MCF 10A (cell line): Measurements from ENCODE around the gene SH3BP1. TPM values are rescaled to one million over a fixed set of nuclear protein-coding genes. Genes with fewer than 3 reads are reported as not detected.

ENCODE experiments used
- BruUV-seq: library from RNA; stranded (reverse); fragments of 400-500 nt; replicated peaks from 2 replicates; lab custom pipeline; 2021; lab: Mats Ljungman, UMichigan
- CTCF ChIA-PET: fragments of 300-600 bp; sonication (Branson Sonifier 250); formaldehyde crosslinking; extraction: SDS; loops from one replicate; lab custom pipeline; 2021; ENCODE audit warnings: antibody characterized with exemption, inconsistent platforms; lab: Yijun Ruan, JAX
- POLR2A ChIA-PET: fragments of 300-600, 350-650 bp; sonication (Branson Sonifier 250); formaldehyde crosslinking; extraction: SDS; loops from one replicate; lab custom pipeline; 2020; ENCODE audit warnings: antibody characterized with exemption, inconsistent platforms; lab: Yijun Ruan, JAX
- DNase-seq: peaks from one replicate; pipeline ENCODE4 v3.0.0-alpha.2; 2018; ENCODE audit not compliant: unreplicated experiment
- H3K27ac Mint-ChIP-seq: one replicate; pipeline ENCODE4 v1.8.0; 2022; ENCODE audit warnings: mild to moderate bottlenecking, low read depth, mixed read lengths; ENCODE audit not compliant: unreplicated experiment
- H3K27me3 Mint-ChIP-seq: one replicate; pipeline ENCODE4 v1.8.0; 2022; ENCODE audit warnings: mixed read lengths; ENCODE audit not compliant: insufficient read depth, unreplicated experiment
- H3K36me3 Mint-ChIP-seq: one replicate; pipeline ENCODE4 v1.8.0; 2022; ENCODE audit warnings: mild to moderate bottlenecking, moderate library complexity, mixed read lengths; ENCODE audit not compliant: insufficient read depth, unreplicated experiment
- H3K4me1 Mint-ChIP-seq: one replicate; pipeline ENCODE4 v1.8.0; 2022; ENCODE audit warnings: mixed read lengths; ENCODE audit not compliant: insufficient read depth, unreplicated experiment
- H3K4me3 Mint-ChIP-seq: one replicate; pipeline ENCODE4 v1.8.0; 2022; ENCODE audit warnings: mild to moderate bottlenecking, moderate library complexity, mixed read lengths; ENCODE audit not compliant: unreplicated experiment
- H3K9me3 Mint-ChIP-seq: one replicate; pipeline ENCODE4 v1.8.0; 2022; ENCODE audit warnings: mixed read lengths; ENCODE audit not compliant: unreplicated experiment
- intact Hi-C: fragments of 100-400 bp; cut with micrococcal nuclease; formaldehyde crosslinking; loops from 2 replicates; pipeline ENCODE4 v1.14.1; 2022
- total RNA-seq: library from RNA; stranded (reverse); gene quantifications from 2 replicates; pipeline ENCODE4 v1.2.3, GENCODE V29; 2022
- TF ChIP-seq, protein P1 (sequence below): fragments of 200-600 bp; IDR thresholded peaks from one replicate; pipeline ENCODE4 v1.8.0; 2022; ENCODE audit warnings: antibody characterized with exemption, mild to moderate bottlenecking; ENCODE audit not compliant: unreplicated experiment

Gene SH3BP1
- total RNA-seq, 1 experiment from 2014 or later = 1.5 TPM

DNA sequence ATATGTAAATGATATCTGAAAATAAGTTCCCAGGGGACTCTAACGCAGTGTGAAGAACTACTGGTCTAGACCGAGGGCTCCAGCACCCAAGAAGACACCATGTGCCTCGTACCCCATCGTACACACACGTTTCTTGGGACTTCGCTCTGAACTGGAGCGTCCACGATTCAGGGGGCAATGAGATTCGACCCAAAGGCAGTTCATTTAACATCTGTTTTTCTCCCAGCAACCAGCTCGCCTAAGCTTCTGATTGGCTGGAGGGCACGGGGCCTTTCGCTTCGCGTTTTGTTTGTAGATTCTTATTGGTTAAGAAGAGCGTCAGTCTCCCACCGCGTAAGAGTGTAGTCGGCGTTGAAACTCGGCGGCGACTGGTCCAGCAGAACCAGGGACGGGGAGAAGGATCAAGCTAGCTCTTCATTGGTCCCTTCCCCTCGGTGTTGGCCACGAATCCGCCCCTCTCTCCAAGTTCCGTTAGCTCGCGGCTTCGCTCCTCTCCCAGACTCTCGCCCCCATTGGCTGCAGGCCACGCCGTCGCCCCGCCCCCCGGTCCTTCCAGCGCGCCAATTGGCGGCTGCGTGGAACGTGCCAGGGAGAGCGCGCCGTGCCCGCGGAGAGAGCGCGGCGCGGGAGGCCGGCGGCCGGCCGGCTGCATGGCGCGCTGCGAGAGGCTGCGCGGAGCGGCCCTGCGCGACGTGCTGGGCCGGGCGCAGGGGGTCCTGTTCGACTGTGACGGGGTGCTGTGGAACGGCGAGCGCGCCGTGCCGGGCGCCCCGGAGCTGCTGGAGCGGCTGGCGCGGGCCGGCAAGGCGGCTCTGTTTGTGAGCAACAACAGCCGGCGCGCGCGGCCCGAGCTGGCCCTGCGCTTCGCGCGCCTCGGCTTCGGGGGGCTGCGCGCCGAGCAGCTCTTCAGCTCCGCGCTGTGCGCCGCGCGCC lies 18.9 kb downstream of the SH3BP1 start, which contains the start of gene PDXP:
Gene PDXP (plus strand): TSS at position 591 of the 933 bp plus-strand sequence. CDS start 60 bp downstream, at position 651.
- Mint-ChIP-seq H3K4me3 (peak within 1 kb of the TSS; percentile 89), H3K4me1 (peaks cover 22% of the 10 kb centered on the region), H3K27ac (peak within 1 kb of the TSS; percentile 87), H3K36me3 (peaks cover 18% of the 10 kb centered on the region), H3K27me3 (no peaks in the 10 kb centered on the region), H3K9me3 (no peaks in the 10 kb centered on the region)
- ChIA-PET POLR2A (interaction anchor here (0.6 to 3.6 kb wide), 40 partner anchors 8 to 740 kb away, joined by 3 to 49 read pairs (median 4); partner anchors contain the start of genes ANKRD54, C22orf23, GCAT and GGA1), CTCF (interaction anchor here (0.6 to 5.2 kb wide), 6 partner anchors 11 to 203 kb away, joined by 3 to 44 read pairs (median 3); no protein-coding TSS in a partner anchor)
- DNase-seq = peak; percentile 100
- TF ChIP-seq, protein P1, sequence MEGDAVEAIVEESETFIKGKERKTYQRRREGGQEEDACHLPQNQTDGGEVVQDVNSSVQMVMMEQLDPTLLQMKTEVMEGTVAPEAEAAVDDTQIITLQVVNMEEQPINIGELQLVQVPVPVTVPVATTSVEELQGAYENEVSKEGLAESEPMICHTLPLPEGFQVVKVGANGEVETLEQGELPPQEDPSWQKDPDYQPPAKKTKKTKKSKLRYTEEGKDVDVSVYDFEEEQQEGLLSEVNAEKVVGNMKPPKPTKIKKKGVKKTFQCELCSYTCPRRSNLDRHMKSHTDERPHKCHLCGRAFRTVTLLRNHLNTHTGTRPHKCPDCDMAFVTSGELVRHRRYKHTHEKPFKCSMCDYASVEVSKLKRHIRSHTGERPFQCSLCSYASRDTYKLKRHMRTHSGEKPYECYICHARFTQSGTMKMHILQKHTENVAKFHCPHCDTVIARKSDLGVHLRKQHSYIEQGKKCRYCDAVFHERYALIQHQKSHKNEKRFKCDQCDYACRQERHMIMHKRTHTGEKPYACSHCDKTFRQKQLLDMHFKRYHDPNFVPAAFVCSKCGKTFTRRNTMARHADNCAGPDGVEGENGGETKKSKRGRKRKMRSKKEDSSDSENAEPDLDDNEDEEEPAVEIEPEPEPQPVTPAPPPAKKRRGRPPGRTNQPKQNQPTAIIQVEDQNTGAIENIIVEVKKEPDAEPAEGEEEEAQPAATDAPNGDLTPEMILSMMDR = no peak
- intact Hi-C loops = loop anchor here (1.0 to 2.0 kb wide), 2 partner anchors 15 to 18 kb away; no protein-coding TSS in a partner anchor
- no TSS peak for BruUV-seq

- no TSS peak for BruUV-seq
- POLR2A ChIA-PET = interaction anchor here (0.6 to 3.6 kb wide), 17 partner anchors 9 to 294 kb away, joined by 3 to 49 read pairs (median 10); partner anchors contain the start of genes C22orf23, GCAT, GGA1 and LGALS1
These were observed 19.8 kb downstream of the SH3BP1 start for GRCh38 chr22:37659066-37659896.

GRCh38 chr22:37659897-37660708 lies 20.6 kb downstream of the SH3BP1 start:
- intact Hi-C loops = loop anchor here (2.0 kb wide), 1 partner anchor 17 kb away; no protein-coding TSS in a partner anchor
- H3K9me3 Mint-ChIP-seq = no peaks in the 10 kb centered on the region
- H3K27me3 Mint-ChIP-seq = no peaks in the 10 kb centered on the region
- TF ChIP-seq, protein P1 = no peak
- DNase-seq = no peak
- peaks cover 22% of the 10 kb centered on the region for H3K36me3 Mint-ChIP-seq
- H3K4me3 Mint-ChIP-seq = peak overlapping the region; percentile 89
- ChIA-PET CTCF (interaction anchor here (0.6 to 5.2 kb wide), 5 partner anchors 10 to 88 kb away, joined by 3 to 30 read pairs (median 4); no protein-coding TSS in a partner anchor), POLR2A (interaction anchor here (1.0 to 3.6 kb wide), 7 partner anchors 16 to 227 kb away, joined by 3 to 49 read pairs (median 14); partner anchors contain the start of genes GCAT, GGA1 and LGALS1)
- peaks cover 22% of the 10 kb centered on the region for H3K4me1 Mint-ChIP-seq
- TSS peak; percentile 18 for BruUV-seq
- peak overlapping the region; percentile 31 for H3K27ac Mint-ChIP-seq

More at GRCh38 chr22:37659066-37659896, 19.8 kb downstream of the SH3BP1 start:
- no peak for DNase-seq
- Mint-ChIP-seq H3K4me3 (peak overlapping the region; percentile 89), H3K27ac (no peak overlapping the region), H3K36me3 (peaks cover 22% of the 10 kb centered on the region), H3K27me3 (no peaks in the 10 kb centered on the region), H3K9me3 (no peaks in the 10 kb centered on the region), H3K4me1 (peaks cover 22% of the 10 kb centered on the region)
- CTCF ChIA-PET = interaction anchor here (0.6 to 5.2 kb wide), 4 partner anchors 11 to 88 kb away, joined by 3 to 30 read pairs (median 4); no protein-coding TSS in a partner anchor
- intact Hi-C loops = loop anchor here (2.0 kb wide), 1 partner anchor 18 kb away; no protein-coding TSS in a partner anchor
- TF ChIP-seq, protein P1 = no peak
